Stimulated activated CD4-positive, alpha-beta T cell treated with anti-CD3 and anti-CD28 coated beads, Interleukin-1b, Interleukin-23, amount 100 ng/mL, for 24 hours (primary cell): ENCODE results near the gene PDZRN4.

Experiments used
- DNase-seq, 4 experiments: peaks; one replicate each; pipeline ENCODE4 v3.0.0-alpha.2; 2020; ENCODE audit warnings: low read depth in 4 of 4, low spot score in 1 of 4

Gene PDZRN4

GRCh38 chr12:41443690-41444089 lies 255.6 kb downstream of the PDZRN4 start:
- no peak for DNase-seq

DNA sequence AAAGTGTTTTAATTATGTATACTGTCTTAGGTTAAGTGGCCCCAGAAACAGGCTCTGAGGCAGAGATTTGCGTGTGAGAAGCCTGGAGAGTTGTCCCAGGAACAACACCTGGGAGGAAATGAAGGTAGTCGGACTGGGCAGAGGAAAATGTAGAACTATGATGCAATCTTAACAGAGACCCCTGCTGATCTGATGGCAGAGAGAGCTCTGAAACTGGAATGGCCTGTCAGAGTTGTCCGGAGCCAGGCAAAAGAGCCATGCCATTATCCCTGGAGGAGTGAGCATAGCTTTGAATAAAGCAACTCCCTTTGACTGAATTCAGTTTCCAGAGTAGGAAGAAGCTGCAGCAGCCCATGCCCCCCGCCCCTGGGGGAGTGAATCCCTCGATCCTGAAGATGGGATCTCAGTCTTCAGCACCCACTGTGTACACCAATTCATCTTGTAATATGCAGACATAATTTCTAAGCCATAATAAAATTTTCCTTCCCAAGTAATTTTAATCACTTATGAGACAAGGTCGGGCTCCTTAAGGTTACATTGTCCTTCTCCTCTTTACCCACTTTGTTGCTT lies 264.8 kb downstream of the PDZRN4 start:
- DNase-seq, result no peak

DNA sequence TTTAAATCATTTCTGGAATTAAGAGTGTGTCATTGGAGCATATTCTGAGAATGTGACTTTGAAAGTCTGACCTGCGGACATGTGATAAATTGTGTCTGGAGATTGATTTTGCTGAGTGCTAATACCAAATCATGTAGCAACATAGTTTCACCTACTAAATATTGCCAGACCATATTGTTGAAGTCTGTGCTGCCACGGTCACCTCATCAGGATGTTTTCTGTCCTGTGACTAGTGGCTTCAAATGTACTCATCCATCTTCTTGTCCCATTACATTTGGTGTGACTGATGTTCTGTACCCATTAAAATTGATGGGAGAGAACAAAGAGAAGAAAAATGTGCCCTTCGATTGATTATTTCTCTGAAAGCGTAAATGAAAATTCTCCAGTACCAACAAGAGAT lies 265.3 kb downstream of the PDZRN4 start:
- no peak for DNase-seq

- no peak for DNase-seq
Observed at GRCh38 chr12:41459111-41459905, 271.2 kb downstream of the PDZRN4 start.

GRCh38 chr12:41459906-41460214 lies 271.7 kb downstream of the PDZRN4 start:
- no peak for DNase-seq

DNA sequence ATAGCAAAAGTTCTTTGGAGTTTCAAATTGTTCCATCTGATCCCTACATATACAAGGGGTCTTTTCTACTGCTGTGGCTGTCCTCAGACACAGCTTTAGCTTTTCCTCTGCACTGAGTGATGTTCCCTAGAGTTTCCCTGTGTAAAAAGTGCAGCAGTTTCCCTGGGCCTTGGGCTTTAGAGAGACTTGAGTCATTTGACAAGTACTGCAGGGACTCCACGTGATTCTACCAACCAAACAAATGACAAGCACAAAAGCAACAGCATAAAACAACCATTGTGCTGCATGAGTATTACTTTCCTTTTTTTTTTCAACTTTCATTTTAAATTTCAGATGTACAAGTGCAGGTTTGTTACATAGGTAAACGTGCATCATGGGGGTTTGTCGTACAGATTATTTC lies 272.8 kb downstream of the PDZRN4 start:
- DNase-seq, result no peak

DNA sequence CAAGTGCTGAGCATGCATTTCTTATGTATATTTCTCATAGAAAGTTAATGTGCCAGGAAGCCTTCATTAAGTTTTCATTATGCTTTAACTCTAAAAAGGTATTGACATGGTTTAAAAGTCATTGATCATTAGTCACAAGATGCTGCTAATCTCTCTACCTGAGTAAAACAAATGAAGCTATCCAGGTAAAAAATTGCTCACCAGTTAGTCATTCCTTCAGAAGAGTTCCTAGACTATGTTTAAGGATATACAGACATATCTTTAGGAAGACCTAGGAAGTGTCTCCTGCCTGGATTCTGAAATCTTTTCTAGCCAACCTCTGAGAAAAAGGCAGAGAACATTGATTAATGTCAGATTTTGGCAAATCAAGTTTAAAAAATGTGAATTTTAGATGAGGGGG lies 274.2 kb downstream of the PDZRN4 start:
- no peak for DNase-seq

- no peak for DNase-seq
Observed at GRCh38 chr12:41465526-41465925, 277.4 kb downstream of the PDZRN4 start.

- no peak for DNase-seq
Observed at GRCh38 chr12:41466300-41466699, 278.2 kb downstream of the PDZRN4 start.

- no peak for DNase-seq
Observed at GRCh38 chr12:41466802-41467201, 278.7 kb downstream of the PDZRN4 start.

DNA sequence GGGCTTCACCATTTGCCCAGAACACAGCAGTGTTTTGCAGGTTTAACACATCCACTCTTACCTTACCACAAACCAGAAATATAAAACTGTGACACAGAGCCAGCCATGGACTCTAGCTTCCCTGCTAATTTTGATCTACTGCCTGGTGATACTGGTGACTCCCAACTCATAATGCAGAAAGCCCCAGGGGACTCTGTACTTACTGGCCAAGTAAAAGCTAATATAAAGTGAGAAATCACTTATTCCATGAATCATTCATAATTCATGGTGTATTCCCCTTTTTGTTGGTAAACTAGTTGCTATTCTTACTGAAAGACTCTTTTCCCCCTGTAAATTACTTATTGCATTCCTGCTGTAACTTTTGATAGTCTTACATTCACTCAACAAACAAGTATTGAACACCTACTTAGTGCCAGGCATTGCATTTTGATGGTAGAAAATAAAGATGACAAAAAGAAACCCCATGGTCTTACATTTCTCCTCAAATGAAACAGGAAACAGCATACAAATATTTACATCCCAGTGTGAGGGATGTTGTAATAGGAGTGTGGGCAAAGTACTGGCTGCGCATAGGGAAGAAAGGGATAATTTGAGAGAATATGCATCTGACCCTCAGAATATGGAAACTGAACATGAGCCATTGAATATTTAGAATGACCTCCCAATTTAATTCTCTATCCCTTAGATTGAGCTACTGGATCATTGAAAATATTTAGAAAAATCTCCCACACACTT lies 279.6 kb downstream of the PDZRN4 start:
- DNase-seq, result no peak

- no peak for DNase-seq
Observed at GRCh38 chr12:41468341-41468740, 280.2 kb downstream of the PDZRN4 start.

GRCh38 chr12:41468756-41469155 lies 280.6 kb downstream of the PDZRN4 start:
- DNase-seq, result no peak

GRCh38 chr12:41473441-41473840 lies 285.3 kb downstream of the PDZRN4 start:
- DNase-seq, result no peak

DNA sequence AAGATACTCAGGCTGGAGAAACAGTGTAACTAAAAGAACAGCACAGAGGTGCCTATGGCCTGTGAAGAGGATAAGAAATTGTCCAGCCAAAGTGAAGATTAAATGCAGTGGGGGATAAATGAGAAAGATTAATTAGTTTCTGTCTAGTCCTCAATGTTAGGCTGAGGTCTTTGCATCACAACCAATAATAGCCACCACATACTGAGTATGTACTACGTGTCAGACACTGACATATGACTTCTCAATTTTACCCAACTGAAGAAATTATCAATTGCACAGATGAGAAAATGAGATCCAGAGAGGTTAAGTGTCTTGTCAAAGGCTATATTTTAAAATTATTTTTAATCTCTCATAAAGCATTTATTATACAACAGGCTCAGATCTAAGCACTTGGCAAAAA lies 285.9 kb downstream of the PDZRN4 start:
- no peak for DNase-seq

DNA sequence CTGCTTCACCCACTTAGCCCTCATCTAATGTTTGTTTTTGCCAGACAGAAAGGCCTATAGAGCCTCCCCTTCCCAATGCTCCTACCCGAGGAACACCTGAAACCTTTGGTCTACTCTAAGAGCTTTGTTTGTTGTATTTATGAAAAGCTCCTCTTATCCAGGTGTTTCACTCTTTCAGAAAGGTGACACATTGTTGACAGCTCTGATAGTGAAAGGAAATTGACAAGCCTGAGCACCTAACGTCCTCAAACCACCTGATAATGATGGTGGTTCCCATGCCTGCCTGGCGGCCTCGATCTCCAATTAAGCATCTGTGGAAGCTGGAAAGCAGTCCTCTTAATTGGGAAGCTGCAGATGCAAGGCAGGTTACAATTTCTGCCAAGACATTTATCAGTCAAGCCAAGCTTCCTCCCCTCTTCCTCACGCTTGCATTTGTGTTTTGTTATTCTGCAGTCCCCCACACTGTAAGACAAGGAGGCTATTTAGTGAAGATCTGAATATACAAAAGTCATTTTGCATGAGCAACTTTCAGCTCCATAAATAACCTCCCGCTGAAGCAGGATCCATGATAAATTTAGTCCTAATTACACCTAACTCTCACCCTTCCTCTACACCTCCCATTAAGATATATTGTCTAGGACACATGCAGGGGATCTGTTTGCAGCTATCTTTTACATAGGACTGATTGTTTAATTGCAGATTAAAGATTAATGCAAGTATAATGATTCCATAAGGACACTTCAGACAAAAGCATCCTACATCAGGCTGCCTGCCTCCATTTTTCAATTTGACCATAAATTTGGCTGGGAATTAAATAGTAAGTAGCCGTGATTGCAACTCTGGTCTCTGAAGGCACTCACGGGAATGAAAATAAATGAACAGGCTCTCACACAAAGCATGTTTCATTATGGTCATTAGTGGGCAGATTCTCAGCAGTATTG lies 288.6 kb downstream of the PDZRN4 start:
- DNase-seq, result no peak

DNA sequence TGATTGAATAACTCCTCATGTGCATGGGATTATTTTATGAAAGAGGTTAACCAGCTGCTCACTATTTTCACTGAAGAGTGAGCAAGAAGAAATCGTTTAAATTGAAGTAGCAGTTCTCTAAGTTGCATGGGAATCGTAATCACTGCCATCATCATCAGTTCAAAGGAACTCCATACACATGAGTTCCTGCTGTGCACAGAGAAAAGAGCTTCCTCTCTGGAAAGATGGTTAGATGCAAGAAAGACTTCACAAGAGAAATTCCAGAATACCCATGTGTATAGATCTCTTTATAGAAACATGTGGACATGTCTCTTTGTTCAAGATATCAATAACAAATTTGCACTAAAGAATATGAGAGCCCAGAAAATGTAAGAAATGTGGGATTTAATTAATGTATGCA lies 291.3 kb downstream of the PDZRN4 start:
- no peak for DNase-seq

DNA sequence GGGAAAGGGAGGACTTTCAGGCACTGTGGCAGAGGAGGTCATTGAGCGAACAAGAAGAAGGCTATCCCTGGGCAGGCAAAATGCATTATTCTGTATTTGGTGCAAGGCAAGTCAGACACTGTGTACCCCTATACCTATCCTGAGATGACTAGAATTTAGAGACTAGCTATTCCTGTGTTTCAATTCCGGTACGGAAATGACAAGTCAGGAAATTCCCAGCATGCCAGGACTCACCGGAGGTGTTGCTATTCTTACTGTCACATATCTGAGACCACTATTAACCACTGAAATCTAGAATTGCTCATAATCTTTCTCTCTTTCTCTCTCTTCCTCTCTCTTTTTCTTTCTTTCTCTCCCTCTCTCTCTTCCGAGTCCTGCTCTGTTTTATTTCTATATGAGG lies 297.1 kb downstream of the PDZRN4 start:
- DNase-seq, result no peak

DNA sequence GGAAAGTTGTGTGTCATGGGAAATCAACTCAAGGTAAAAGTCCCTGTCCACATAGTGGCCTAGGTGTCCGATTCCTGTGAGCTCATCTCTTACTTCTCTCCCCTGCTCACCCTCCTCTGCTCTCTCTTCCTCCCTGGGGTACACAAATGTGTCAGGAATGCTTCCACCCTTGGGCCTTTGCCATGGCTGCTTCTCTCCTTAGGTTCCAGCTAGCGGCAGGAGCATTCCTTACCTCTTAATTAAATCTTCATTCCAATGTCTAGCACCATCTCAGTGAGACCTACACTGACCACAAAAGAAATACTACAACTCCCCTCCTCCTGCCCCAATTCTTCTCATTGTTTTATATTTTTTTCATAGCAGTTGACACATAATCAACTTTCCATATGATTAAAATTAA lies 298.6 kb downstream of the PDZRN4 start:
- no peak for DNase-seq

DNA sequence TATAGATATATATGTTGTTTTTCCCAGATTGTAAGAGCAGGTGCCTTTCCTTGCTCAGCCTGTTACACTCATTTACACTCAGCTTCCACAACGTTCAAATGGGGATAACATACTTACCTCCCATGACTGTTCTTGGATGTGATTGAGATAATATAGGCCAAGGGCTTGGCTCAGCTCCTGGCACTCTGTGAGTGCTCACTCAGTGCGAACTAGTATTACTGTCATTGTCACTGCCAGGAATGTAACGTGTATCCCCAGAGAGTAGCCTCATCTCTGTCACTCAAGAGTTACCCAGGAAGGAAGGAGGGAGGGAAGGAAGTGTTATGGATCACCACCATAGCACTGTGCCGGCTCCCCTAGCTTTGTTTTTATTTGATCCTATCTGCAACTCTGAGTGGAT lies 307.9 kb downstream of the PDZRN4 start:
- no peak for DNase-seq

DNA sequence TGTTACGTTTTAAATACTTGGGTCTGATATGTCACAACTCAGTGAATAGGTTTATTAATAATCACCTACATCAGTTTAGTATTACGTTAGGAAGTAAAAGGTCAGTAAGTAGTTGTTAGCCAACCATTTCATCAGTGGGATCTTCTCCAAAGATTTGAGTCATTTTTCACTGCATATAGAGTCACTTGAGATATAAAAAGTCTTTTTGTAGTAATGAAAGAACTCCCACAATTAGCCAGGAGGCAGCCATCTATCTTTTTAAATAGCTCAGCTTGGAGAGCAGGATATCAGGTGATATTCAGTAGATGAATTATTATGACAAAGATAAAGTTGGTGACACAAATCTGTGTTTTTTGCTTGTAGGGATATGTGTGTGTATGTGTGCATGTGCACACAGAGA lies 309.3 kb downstream of the PDZRN4 start:
- DNase-seq, result no peak
